Right cardiac atrium (tissue), 5 donors: ENCODE measurements around the gene IKZF2. TPM values are rescaled to one million over a fixed set of nuclear protein-coding genes. Genes with fewer than 3 reads are reported as not detected.

Experiments
- ATAC-seq, 2 donors: fragments of 200-7000 bp; cut with Tn5 transposase; one replicate each; pipeline versions ENCODE4 v1.8.0 to v1.9.1; 2020; ENCODE audit warnings: moderate library complexity in 2 of 2, mild to moderate bottlenecking in 1 of 2
- DNase-seq, 3 donors: peaks; one replicate each; pipeline ENCODE4 v3.0.0-alpha.2; 2020
- H3K27ac ChIP-seq: one replicate; pipeline ENCODE4 v1.5.1; 2013; ENCODE audit warnings: mild to moderate bottlenecking, low read length, control low read depth, moderate library complexity
- H3K27me3 ChIP-seq: one replicate; pipeline ENCODE4 v1.6.1; 2013; ENCODE audit not compliant: control insufficient read depth, insufficient read depth
- H3K4me1 ChIP-seq: one replicate; pipeline ENCODE4 v1.6.1; 2013; ENCODE audit warnings: low read length; ENCODE audit not compliant: control insufficient read depth, insufficient read depth
- H3K4me3 ChIP-seq: one replicate; pipeline ENCODE4 v1.5.1; 2013; ENCODE audit warnings: low read length, control low read depth
- H3K9me3 ChIP-seq: one replicate; pipeline ENCODE4 v1.6.1; 2013; ENCODE audit warnings: low read length; ENCODE audit not compliant: control insufficient read depth
- WGBS: extraction: QIAGEN DNeasy Blood & Tissue Kit; methylation state at CpG from one replicate; pipeline ENCODE4 v1.1.7; 2013; 5-methylcytosine and 5-hydroxymethylcytosine counted together
- intact Hi-C, 4 donors: fragments of 100-400 bp; cut with DNase I; formaldehyde crosslinking; loops; one replicate each; pipeline versions ENCODE4 v1.11.0 to v1.14.0; 2022 to 2023
- polyA plus RNA-seq: library from polyadenylated mRNA; stranded (reverse); fragments of 200-250 nt; gene quantifications from one replicate; pipeline ENCODE4 v1.2.3, GENCODE V29; 2013
- total RNA-seq, 4 donors: library from RNA; stranded (reverse); fragmentation: NEBNext Ultra II Directional; extraction: Animal tissue kit (Norgen Biotek cat#: 25700); gene quantifications; one replicate each; pipeline ENCODE4 v1.2.1, GENCODE V29; 2021
- donor health status: healthy with polysubstance abuse.
- donor health status: DM: no; HTN: yes; CAD: no.
- donor health status: DM: no; HTN: no; CAD: no.
- donor health status: DM: no; HTN: yes; CAD: no; lungs with severe emphysema.
- donor health status: DM: yes; HTN: yes; CAD: no.

The IKZF2 gene
- total and polyA plus RNA-seq, 5 donors: 1.0 to 8.1 (median 6.1) TPM

DNA sequence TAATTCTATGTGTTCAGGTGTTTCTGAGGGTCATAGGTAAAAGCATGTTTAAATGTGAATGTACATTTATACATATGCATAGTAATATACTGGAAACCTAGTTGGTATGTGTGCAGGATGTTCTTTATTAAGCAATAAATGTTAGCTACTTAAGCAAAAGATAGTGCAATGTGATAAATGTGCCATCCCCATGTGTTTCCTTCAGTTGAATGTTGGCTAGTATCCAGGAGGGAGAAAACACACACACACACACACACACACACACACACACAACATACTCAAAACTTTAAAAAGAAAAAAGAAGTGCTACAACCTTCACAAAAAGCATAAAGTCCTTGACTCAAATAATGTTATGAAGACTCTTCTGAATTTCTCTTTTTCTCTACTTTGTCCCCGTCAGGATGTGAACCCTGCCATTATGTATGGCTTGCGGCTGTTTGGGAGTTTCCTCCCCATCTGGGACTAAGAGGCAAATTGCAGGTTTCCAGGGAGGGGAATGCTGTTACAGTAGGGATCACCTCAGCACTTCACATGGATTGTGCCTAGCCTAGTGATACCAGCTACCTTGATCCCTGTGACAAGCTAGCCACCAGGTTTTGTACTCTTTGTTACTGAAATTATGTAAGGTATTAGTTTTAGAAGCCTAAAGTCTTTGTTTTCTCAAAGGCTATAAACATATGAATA lies 82.6 kb downstream of the IKZF2 start:
- ATAC-seq (no peak), DNase-seq (no peak)
- 78% methylated on average over 2 of the region's 2 CpGs for WGBS
- no peaks in the 10 kb centered on the region for H3K27me3 ChIP-seq
- no peak overlapping the region for H3K27ac ChIP-seq
- no peaks in the 10 kb centered on the region for H3K4me1 ChIP-seq
- no peaks in the 10 kb centered on the region for H3K9me3 ChIP-seq
- no peak overlapping the region for H3K4me3 ChIP-seq
- intact Hi-C loops: no loop called here

DNA sequence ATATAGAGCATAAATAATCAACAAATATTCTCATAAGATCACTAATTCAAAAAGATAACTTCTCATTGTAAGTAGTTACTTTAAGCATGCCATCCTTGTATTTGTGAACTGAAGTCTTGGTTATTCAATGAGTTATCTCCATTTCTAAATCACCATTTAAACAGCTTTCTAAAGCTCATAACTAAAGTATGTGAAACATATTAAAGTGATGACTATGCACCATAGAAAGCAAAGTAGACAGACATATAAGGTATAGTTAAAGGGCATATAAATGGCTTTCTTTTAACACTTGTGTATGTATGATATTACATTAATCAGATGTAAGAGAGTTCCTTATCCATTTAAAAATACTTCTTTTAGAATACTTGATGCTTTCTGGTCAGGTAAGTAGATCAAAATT lies 83.5 kb downstream of the IKZF2 start:
- ATAC-seq (no peak), DNase-seq (no peak)
- intact Hi-C loops: no loop called here
- no peaks in the 10 kb centered on the region for H3K27me3 ChIP-seq
- no peaks in the 10 kb centered on the region for H3K4me1 ChIP-seq
- no peak overlapping the region for H3K4me3 ChIP-seq
- no peak overlapping the region for H3K27ac ChIP-seq
- H3K9me3 ChIP-seq: no peaks in the 10 kb centered on the region

DNA sequence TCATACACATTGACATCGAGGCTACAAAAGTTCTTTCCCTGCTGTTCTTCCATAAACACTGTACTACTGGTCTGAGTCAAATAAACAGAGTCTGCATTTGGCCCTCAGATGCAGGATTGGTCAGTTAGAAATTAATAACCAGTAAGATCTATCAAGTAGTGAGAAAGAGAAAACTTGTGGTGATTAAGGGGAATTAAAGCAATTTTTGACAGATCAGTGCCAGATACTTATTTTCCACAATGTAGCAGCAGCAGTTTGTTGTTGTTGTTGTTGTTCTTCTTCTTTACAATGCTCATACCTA lies 85.0 kb downstream of the IKZF2 start:
- no peak for ATAC-seq
- intact Hi-C loops: no loop called here

DNA sequence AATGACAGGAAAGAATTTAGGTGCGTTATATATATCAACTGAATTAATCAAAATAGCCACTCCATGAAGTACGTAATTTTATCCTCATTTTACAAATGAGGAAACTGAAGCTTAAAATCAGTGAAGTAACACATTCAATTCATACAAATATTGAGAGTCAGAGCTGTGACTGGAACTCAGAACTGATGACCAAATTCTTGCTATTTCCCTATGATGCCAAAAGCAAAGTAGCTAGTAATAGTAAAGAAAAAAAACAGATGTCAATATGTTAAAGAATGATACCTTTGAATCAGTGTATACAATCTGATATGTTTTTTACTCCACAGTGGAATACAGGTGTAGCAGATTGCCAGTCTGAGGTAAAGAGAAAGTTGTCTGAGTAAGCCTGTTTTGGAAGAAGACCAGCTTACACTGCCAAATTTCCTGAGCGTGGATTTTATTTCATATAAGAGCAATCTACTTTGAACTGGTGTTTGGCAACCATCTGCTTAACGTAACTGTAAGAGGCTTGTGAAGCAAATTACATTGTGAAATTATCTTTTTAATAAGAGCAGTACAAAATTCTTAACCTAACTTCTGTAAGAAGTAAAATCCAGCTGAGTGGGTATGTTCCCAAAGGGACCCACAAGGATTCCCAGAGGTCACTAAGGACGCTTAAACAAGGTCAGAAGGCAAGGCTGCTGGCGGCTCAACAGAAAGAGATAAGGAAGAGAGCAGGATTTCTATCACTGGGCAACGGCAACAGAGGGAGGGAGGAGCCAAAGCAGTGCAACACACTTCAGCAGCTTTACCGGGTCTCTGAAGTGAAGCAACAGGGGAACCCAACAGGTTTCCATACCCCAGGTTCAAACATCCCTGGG lies 85.6 kb downstream of the IKZF2 start:
- ATAC-seq: peak; percentile 85 to 89
- H3K4me3 ChIP-seq: no peak overlapping the region
- H3K27me3 ChIP-seq: no peaks in the 10 kb centered on the region

More for the DNA sequence above, 85.0 kb downstream of the IKZF2 start:
- H3K4me3 ChIP-seq: no peak overlapping the region
- no peaks in the 10 kb centered on the region for H3K9me3 ChIP-seq
- H3K4me1 ChIP-seq: no peaks in the 10 kb centered on the region
- WGBS: 21% methylated on average over 1 of the region's 1 CpG
- DNase-seq: no peak
- no peak overlapping the region for H3K27ac ChIP-seq
- H3K27me3 ChIP-seq: no peaks in the 10 kb centered on the region

DNA sequence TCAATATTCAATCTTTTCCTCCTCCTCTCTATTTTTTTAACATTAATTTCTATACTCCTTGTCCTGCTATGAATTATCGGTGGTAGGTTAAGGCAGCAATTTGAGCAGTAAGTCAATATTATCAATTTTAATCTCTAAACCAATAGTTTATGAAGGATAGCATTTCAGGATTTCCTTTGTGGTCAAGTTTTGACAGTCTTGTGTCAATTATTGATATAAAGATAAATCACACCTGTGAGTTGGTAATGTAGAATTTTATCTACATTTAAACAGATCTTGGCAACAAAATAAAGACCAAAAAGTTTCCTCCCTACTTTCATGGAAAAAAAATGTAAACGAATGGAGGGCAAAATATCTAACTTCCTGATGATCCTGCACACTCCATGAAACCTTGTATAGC lies 87.3 kb downstream of the IKZF2 start:
- intact Hi-C loops: no loop called here
- WGBS: 87% methylated on average over 2 of the region's 2 CpGs

More for the DNA sequence above, 85.6 kb downstream of the IKZF2 start:
- no peaks in the 10 kb centered on the region for H3K4me1 ChIP-seq
- 26% methylated on average over 8 of the region's 8 CpGs for WGBS
- intact Hi-C loops: no loop called here
- H3K9me3 ChIP-seq: no peaks in the 10 kb centered on the region
- DNase-seq: peak; percentile 31 to 47 (median 31)
- H3K27ac ChIP-seq: no peak overlapping the region

DNA sequence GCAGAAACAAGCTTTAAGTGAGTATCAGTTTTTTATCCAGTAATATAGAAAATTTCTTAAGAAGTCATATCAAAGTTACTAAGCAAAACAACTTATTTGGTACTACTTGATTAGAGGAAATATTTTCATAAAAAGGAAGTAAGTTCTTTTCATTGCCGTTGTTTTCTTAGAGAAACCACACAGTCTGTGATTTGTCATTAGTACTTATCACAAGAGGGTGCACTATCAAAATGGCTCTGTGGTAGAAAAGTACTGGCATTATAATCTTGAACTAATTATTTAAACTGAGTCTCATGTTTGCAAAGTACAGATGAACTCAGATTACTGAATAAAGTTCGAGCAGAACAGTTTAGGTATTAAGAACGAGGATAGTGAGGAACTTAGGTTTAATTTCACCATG lies 93.4 kb downstream of the IKZF2 start:
- H3K27me3 ChIP-seq: no peaks in the 10 kb centered on the region
- intact Hi-C loops: no loop called here
- ATAC-seq (no peak), DNase-seq (no peak)
- H3K9me3 ChIP-seq: no peaks in the 10 kb centered on the region
- no peaks in the 10 kb centered on the region for H3K4me1 ChIP-seq
- 49% methylated on average over 3 of the region's 3 CpGs for WGBS
- H3K4me3 ChIP-seq: no peak overlapping the region
- no peak overlapping the region for H3K27ac ChIP-seq

More for the DNA sequence above, 87.3 kb downstream of the IKZF2 start:
- ATAC-seq (no peak), DNase-seq (no peak)
- Histone ChIP-seq H3K9me3 (no peaks in the 10 kb centered on the region), H3K4me1 (no peaks in the 10 kb centered on the region), H3K4me3 (no peak overlapping the region), H3K27me3 (no peaks in the 10 kb centered on the region), H3K27ac (no peak overlapping the region)

DNA sequence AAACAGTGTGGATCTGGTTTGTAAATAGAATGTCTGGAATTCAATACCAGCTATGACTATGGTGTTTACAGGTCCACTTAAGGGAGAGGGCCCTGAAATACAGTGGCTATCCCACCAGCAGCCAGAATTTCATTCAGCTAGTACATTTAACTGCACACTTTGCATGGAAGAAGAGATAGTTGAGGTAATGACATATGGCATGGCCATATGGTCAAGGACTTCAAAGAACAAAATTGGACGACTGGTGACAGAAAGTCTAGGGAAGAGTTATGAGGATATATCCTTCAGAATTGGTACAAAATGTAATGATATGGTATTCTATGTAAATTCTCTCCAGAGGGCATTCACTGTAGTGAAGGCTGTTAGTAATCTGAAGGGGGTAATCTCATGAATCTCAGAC lies 105.0 kb downstream of the IKZF2 start:
- Histone ChIP-seq H3K27me3 (no peaks in the 10 kb centered on the region), H3K27ac (no peak overlapping the region), H3K9me3 (no peaks in the 10 kb centered on the region), H3K4me3 (no peak overlapping the region), H3K4me1 (no peaks in the 10 kb centered on the region)
- DNase-seq (no peak), ATAC-seq (no peak)
- WGBS: 74% methylated on average over 1 of the region's 1 CpG
- intact Hi-C loops: no loop called here

DNA sequence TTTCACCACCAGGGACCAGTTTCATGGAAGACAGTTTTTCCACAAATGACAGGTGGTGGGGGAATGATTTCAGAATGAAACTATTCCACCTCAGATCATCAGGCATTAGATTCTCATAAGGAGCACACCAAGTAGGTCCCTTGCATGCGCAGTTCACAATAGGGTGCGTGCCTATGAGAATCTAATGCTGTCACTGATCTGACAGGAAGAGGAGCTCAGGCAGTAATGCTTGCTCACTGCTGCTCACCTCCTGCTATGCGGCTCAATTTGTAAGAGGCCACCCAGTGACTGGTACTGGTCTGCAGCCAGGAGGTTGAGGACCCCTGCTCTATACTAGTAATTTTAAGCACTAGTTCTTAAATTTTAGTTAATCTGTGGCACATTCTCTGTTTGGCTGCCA lies 107.8 kb downstream of the IKZF2 start:
- no peak for DNase-seq
- intact Hi-C loops: no loop called here

DNA sequence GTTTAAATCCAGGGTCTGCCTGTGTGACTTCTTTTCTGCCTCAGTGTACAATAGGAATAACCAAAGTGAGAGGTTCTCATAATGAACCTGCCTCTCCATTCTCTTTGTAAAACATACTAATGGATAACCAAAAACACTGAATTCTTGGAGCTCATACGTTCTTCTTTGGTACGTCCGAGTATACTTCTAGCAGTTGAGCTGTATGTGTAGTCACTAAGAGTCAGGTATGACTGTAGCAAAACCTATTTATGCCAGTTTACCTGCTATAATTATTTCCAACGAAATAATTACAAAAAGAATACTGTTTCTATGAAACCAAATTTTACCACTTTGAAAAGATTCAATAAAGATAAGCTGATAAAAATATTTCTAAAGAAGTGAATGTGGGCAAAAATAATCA lies 109.2 kb downstream of the IKZF2 start:
- intact Hi-C loops: no loop called here
- WGBS: 39% methylated on average over 4 of the region's 4 CpGs
- Histone ChIP-seq H3K9me3 (no peaks in the 10 kb centered on the region), H3K4me3 (no peak overlapping the region), H3K27ac (no peak overlapping the region), H3K27me3 (no peaks in the 10 kb centered on the region), H3K4me1 (no peaks in the 10 kb centered on the region)
- ATAC-seq: no peak
- DNase-seq: no peak

More for the DNA sequence above, 107.8 kb downstream of the IKZF2 start:
- 96% methylated on average over 3 of the region's 3 CpGs for WGBS
- H3K9me3 ChIP-seq: no peaks in the 10 kb centered on the region
- ATAC-seq: no peak
- no peaks in the 10 kb centered on the region for H3K4me1 ChIP-seq
- no peak overlapping the region for H3K27ac ChIP-seq
- H3K4me3 ChIP-seq: no peak overlapping the region
- H3K27me3 ChIP-seq: no peaks in the 10 kb centered on the region

DNA sequence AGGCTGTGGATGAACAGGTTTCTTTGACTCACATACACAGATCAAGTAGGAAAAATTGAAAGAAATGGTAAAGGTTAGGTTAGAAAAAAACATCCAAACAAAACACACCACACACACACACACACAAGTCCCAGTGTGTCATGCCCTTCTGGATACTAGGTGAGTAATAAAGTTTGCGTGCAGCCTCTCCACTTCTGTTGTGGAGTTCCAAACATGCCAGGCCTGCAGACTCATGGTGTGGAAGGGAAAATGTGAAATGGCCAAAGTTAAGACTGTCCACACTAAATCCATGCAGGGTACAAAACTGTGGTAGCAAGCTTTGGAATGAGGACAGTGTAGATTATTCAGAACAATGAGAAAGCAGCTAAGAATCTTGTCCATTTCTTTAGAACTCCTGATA lies 114.6 kb downstream of the IKZF2 start:
- Histone ChIP-seq H3K27me3 (no peaks in the 10 kb centered on the region), H3K4me3 (no peak overlapping the region), H3K4me1 (no peaks in the 10 kb centered on the region), H3K9me3 (no peaks in the 10 kb centered on the region), H3K27ac (no peak overlapping the region)
- ATAC-seq (no peak), DNase-seq (no peak)
- 2% methylated on average over 1 of the region's 1 CpG for whole genome bisulfite sequencing
- intact Hi-C loops: no loop called here

DNA sequence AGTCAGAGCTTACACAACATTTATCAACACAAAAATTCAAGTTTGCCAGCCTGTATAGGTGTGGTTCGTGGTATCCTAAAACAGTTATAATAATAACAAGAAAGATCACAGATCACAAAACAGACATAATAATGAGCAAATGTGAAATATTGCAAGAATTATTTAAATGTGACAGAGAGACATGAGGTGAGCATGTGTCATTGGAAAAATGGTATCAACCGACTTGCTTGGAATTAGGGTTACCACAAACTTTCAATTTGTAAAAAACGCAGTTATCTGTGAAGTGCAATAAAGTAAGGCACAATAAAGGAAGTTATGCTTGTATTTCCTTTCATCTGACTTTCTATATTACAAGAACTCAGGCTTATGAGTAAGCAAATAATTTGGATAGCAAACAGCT lies 116.8 kb downstream of the IKZF2 start:
- Histone ChIP-seq H3K9me3 (no peaks in the 10 kb centered on the region), H3K4me3 (no peak overlapping the region), H3K4me1 (no peaks in the 10 kb centered on the region), H3K27me3 (no peaks in the 10 kb centered on the region), H3K27ac (no peak overlapping the region)
- 77% methylated on average over 3 of the region's 3 CpGs for WGBS
- intact Hi-C loops: no loop called here
- ATAC-seq: no peak
- DNase-seq: no peak
